ENCODE results near the gene TMEM175.

TMEM175 gene

GRCh38 chr4:900073-900472 is 32.2 kb upstream of the TMEM175 start:
- no peak for DNase-seq

DNA sequence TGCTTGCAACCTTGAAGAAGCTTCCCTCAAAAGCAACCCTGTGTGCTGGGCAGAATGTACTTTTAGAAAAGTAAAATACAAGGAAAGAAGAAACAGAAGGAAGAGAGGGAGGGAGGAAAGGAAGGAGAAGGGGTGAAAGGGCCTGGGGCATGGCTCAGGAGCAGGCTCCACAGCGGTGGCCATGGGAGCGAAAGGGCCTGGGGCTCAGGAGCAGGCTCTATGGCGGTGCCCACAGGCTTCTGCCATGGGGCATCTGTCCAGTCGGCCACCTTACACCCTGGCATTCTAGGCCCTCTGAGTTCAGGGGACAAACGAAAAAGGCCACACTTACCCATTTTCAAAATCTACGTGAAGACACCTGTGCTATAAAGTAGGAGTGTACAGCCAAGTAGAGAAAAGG is 31.5 kb upstream of the TMEM175 start:
- DNase-seq = no peak

DNA sequence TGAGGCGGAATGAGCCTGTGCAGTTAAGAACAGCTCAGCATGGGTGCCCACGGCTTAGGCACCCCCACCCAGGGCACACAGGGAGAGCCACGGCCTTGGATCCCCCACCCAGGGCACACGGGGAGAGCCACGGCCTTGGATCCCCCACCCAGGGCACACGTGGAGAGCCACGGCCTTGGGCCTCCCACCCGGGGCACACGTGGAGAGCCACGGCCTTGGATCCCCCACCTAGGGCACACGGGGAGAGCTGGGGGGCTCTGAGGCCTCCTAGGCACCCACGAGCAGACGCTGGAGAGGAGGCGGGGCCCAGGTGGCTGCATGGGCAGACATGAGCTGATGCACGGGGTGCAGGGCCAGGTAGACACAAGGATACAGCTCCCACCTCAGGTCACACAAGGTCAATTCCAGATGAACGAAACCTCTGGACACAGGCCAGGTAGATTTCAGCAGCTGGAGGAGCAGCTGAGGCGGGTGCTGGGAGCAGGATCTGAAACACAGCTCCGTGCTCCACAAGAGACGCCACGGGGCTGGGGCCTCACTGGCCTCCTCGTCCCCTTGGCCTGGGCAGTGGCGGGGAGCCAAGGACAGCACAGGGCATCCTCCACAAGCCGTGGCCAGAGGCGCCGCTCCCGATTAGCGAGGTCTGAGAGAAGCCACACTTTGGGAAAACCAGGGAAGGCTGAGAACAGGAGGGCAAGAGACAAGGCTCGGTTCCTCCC is 30.9 kb upstream of the TMEM175 start:
- DNase-seq = no peak

- DNase-seq = no peak
Measured at GRCh38 chr4:903066-904046, 28.9 kb upstream of the TMEM175 start.

- no peak for DNase-seq
Measured at GRCh38 chr4:905485-906338, 26.5 kb upstream of the TMEM175 start.

DNA sequence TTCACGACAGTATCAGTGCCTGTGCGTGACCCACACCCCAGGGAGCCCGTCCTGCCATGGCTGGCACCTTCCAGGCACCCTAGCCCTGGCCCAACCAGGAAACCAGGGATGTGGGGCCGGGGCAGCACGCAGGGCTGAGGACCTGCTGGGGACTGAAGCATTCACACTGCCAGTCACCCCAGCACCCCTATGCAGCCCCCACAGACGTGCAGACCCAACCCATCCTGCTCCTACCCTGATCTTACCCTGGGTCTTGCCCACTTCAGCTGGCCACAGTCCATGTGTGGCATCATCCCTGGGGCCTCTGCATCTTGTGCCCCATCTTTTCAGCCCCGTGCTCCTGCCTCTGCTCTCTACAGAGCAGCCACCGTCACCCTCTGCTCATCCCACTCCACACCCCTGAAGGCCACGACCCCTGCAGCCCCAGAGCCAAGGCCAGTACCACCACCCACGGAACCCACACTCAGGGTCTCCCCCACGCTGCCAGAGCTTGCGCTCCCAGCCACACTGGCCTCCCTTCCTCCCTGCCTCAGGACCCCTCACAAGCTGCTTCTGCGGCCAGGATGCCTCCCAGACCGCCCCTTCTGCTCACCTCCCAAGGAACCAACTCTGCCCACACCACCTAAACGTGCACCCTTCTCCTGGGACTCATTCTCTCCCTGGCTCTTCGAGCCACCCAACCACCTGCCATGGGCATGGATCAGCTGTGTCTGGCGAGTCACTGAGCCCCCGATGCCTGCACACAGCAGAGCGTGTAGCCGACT is 25.7 kb upstream of the TMEM175 start:
- DNase-seq = no peak

- no peak for DNase-seq
Measured at GRCh38 chr4:907103-907400, 25.2 kb upstream of the TMEM175 start.

- no peak for DNase-seq
Measured at GRCh38 chr4:907691-908425, 24.4 kb upstream of the TMEM175 start.

DNA sequence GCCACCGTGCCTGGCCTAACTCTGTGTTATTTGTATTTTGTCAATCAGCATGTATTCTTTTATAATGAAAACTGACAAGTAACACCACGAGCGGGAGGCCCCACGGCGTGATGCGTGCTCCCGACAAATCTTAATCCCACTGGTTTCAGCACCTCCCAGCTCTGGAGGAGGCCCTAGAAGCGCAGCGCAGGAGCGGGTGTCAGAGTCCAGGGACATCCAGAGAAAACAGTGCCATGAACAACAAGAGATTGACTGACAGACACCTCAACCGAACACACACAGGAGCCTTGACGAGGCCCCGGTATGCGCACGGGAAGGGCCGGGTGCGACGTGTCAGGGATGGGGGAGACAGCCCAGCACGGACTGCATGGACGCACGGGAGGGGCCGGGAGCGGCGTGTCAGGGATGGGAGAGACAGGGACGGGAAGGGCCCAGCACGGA is 23.1 kb upstream of the TMEM175 start:
- no peak for DNase-seq

- DNase-seq = no peak
Measured at GRCh38 chr4:909821-910220, 22.4 kb upstream of the TMEM175 start.

DNA sequence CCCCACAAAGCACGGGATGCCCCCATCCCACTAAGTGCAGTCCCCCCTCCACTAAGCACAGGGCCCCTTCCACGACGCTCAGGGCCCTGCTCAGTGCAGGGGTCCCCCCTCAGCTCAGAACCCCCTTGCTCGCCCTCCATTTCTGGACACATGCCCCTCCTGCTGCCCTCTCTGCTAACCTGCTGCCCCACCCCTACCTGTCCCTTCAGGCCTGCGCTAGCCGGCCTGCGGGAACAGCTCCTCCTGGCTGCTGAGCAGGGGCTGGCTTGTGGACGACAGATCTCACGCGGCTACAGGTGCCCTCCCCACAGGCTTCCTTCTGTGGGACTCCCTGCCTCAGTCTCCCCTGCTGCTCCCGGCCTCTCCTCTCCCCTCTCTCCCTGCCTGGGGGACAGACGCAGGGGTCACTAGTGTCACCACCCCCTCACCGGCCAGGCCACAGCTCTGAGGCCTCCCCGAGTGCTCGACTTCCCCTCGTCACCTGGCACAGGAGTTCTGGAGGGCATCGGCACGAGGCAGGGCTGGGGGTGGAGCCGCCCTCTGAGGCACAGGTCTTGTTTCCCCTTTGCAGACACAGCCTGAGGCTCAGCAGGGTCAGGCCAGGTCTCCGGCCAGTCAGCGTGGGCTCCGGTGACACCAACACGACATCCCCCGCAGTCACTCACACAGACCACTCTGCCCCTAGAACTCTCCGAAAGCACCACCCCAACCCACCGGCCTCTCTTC is 21.7 kb upstream of the TMEM175 start:
- DNase-seq = no peak

DNA sequence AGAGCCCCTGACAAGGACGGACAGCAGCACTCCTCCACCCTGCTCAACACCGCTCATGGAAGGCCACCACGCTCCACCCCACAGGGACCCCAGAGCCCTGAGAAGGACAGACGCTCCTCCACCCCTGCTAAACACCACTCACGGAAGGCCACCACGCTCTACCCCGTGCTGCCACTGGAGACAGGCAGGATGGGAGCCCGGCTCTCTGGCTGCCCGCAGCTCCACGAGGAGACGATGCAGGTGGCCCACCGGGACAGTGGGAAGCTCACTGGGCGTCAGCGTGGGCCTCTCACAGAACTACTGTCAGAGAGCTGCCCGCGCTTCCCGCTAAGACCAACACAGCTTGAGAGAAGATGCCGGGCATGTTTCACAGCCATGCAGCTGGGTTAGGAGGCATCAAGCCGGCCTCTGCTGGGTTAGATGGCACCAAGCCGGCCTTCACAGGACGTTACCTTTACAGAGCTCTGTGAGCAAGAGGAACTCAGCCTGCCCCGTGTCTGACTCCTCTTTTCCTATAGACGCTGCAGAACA is 21.0 kb upstream of the TMEM175 start:
- DNase-seq = no peak

GRCh38 chr4:911871-912490 is 20.3 kb upstream of the TMEM175 start:
- no peak for DNase-seq

DNA sequence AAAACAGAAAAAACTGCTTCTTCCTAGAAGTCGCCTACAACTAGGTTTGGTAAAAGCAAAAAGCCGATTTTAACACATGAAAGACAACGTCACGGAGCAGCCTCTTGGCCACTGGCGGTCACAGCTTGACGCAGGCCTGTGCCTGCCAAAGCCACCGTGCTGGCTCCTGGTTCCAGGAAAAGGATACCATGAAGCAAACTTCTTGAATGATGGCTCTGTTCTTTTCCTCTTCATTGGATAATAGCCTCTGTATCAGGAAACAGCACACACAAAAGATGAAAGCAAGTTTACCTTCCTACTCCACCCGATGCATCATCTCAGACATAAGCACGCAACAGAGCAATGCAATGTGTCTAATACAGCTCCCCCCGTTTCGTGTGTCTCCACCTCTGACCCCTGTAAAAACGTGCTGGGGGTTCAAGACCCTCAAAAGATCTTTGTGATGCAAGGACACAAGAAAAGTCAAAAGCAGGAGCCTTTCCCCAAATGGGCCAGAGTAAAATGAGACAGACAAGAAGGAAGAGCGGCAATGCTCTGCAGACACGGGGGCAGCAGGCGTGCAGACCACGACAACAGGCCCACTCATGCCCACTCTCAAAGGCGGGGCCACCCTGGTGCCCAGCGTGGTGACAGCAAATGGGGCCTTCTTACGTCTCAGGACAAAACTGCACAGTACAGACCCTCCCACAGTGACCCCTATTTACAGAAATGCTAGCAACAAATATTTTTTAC is 19.5 kb upstream of the TMEM175 start:
- no peak for DNase-seq

DNA sequence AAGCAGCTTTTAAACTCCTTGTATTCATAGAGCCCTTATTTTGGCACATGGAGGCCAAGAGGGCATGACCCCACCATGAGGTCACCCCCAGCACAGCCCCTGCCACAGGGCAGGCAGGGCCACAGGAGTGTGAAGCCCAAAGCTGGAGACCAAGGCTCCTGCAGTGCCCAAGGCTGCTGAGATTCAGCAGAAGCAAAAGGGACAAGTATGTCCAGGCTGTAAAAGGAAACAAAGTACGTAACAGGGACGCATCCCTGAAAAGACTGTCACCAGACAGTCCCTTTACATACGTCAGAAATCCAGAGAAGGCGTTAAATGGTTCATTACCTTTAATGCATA is 19.0 kb upstream of the TMEM175 start:
- no peak for DNase-seq

DNA sequence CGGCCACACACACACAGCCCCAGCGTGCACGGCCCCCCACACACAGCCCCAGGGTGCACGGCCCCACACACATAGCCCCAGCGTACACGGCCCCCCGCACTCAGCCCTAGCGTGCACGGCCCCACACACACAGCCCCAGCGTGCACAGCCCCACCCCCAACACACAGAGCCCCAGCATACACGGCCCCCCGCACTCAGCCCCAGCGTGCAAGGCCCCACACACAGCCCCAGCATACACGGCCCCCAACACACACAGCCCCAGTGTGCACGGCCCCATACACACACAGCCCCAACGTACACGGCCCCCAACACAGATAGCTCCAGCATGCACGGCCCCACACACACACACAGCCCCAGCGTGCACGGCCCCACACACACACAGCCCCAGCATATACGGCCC is 17.7 kb upstream of the TMEM175 start:
- no peak for DNase-seq

DNA sequence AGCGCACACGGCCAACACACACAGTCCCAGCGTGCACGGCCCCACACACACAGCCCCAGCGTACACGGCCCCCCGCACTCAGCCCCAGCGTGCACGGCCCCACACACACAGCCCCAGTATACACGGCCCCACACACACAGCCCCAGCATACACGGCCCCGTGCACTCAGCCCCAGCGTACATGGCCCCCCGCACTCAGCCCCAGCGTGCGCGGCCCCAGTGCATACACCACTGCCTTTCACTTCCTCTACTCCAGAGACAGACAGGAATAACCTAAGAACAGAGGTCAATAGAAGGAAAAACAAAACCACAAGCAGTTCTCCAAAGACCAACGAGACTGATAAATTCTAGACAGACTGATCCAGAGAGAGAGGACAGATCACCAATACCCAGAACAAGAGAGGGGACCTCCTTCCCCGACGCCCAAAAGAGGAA is 17.2 kb upstream of the TMEM175 start:
- DNase-seq = no peak

DNA sequence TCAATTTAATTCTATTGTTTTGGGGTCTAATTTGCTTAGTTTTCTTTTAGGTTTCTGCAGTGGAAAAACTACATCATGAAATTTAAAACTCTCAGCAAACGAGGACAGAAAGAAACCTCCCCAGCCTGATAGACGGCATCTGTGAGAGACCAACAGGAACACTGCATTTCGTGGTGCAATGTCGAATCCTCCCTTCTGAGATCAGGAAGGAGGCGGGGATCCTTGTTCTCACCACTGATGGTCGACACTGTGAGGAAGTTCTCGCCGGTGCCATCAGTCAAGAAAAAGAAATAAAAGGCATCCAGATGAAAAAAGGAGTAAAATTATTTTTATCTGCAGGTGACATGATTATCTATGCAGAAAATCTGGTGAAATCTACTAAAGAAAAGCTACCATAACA is 16.7 kb upstream of the TMEM175 start:
- DNase-seq = no peak

DNA sequence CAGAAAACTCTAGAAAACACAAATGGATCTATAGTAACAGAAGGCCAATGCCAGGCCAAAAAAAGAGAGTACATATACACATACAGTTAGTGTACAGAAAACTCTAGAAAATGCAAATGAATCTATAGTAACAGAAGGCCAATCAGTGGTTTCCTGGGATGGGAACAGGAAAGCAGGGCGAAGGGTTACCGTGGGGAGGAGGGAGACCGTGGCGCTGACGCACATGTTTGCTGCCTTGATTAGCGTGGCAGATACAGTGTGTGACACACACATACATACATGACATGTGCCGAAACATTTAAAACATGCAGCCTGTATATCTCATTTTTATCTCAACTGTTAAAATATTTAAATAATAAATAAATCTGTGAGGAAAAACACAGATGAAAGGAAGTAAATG is 14.8 kb upstream of the TMEM175 start:
- no peak for DNase-seq

- no peak for DNase-seq
Measured at GRCh38 chr4:917992-918391, 14.3 kb upstream of the TMEM175 start.

Data from CD4-positive, alpha-beta T cell treated with Interleukin-12 subunit alpha and Interleukin-12 subunit beta, for 1 hour (primary cell).